Parathyroid adenoma (tissue), 2 donors: ENCODE results near the gene SHANK2.

Source experiments
- H2AFZ ChIP-seq: fragments of 300-600 bp; sonication (generic); one replicate; pipeline ENCODE4 v1.7.0; 2017; ENCODE audit warnings: antibody characterized with exemption, mild to moderate bottlenecking
- H3K27ac ChIP-seq: fragments of 300-600 bp; sonication (generic); one replicate; pipeline ENCODE4 v1.7.0; 2017
- H3K27me3 ChIP-seq: fragments of 300-600 bp; sonication (generic); one replicate; pipeline ENCODE4 v1.7.0; 2017; ENCODE audit warnings: low read length; ENCODE audit not compliant: control insufficient read depth, insufficient read depth
- H3K36me3 ChIP-seq: fragments of 300-600 bp; sonication (generic); one replicate; pipeline ENCODE4 v1.7.0; 2017; ENCODE audit warnings: low read length; ENCODE audit not compliant: control insufficient read depth, insufficient read depth
- H3K4me1 ChIP-seq: fragments of 300-600 bp; sonication (generic); one replicate; pipeline ENCODE4 v1.7.0; 2017; ENCODE audit warnings: control low read depth
- H3K4me2 ChIP-seq: fragments of 300-600 bp; sonication (generic); one replicate; pipeline ENCODE4 v1.7.0; 2017; ENCODE audit warnings: low read length
- H3K4me3 ChIP-seq: fragments of 300-600 bp; sonication (generic); one replicate; pipeline ENCODE4 v1.7.0; 2017; ENCODE audit warnings: low read depth, low read length
- H3K79me2 ChIP-seq: fragments of 300-600 bp; sonication (generic); one replicate; pipeline ENCODE4 v1.7.0; 2017; ENCODE audit warnings: control low read depth
- H3K9ac ChIP-seq: fragments of 300-600 bp; sonication (generic); one replicate; pipeline ENCODE4 v1.7.0; 2017; ENCODE audit warnings: mild to moderate bottlenecking
- H3K9me3 ChIP-seq: fragments of 300-600 bp; sonication (generic); one replicate; pipeline ENCODE4 v1.7.0; 2017; ENCODE audit warnings: low read length; ENCODE audit not compliant: control insufficient read depth
- CTCF ChIP-seq: fragments of 300-600 bp; sonication (generic); IDR thresholded peaks from one replicate; pipeline ENCODE4 v1.7.0; 2017; ENCODE audit warnings: antibody characterized with exemption, mild to moderate bottlenecking
- donor health status: primary hyperparathyroidism.

Gene SHANK2

GRCh38 chr11:71223671-71224660 is 28.4 kb downstream of the SHANK2 start:
- H3K27ac ChIP-seq, result no peak overlapping the region
- H3K4me3 ChIP-seq, result no peak overlapping the region
- no peak overlapping the region for H3K4me2 ChIP-seq
- H3K36me3 ChIP-seq, result no peaks in the 10 kb centered on the region
- TF ChIP-seq CTCF, result no peak
- no peaks in the 10 kb centered on the region for H3K27me3 ChIP-seq
- H3K9ac ChIP-seq, result no peak overlapping the region
- no peak overlapping the region for H2AFZ ChIP-seq
- no peaks in the 10 kb centered on the region for H3K9me3 ChIP-seq
- H3K4me1 ChIP-seq, result no peaks in the 10 kb centered on the region
- no peaks in the 10 kb centered on the region for H3K79me2 ChIP-seq

GRCh38 chr11:71223081-71223405 is 29.3 kb downstream of the SHANK2 start:
- no peak overlapping the region for H3K27ac ChIP-seq
- H3K9me3 ChIP-seq, result no peaks in the 10 kb centered on the region
- no peak overlapping the region for H3K9ac ChIP-seq
- H3K4me3 ChIP-seq, result no peak overlapping the region
- H3K4me1 ChIP-seq, result no peaks in the 10 kb centered on the region
- TF ChIP-seq CTCF, result no peak
- H3K27me3 ChIP-seq, result no peaks in the 10 kb centered on the region
- H3K4me2 ChIP-seq, result no peak overlapping the region
- no peak overlapping the region for H2AFZ ChIP-seq
- no peaks in the 10 kb centered on the region for H3K36me3 ChIP-seq
- no peaks in the 10 kb centered on the region for H3K79me2 ChIP-seq

GRCh38 chr11:71222318-71223080 is 29.9 kb downstream of the SHANK2 start:
- no peaks in the 10 kb centered on the region for H3K79me2 ChIP-seq
- no peak overlapping the region for H3K27ac ChIP-seq
- H2AFZ ChIP-seq, result no peak overlapping the region
- no peaks in the 10 kb centered on the region for H3K27me3 ChIP-seq
- TF ChIP-seq CTCF, result no peak
- H3K4me2 ChIP-seq, result no peak overlapping the region
- H3K9me3 ChIP-seq, result no peaks in the 10 kb centered on the region
- H3K4me1 ChIP-seq, result no peaks in the 10 kb centered on the region
- H3K9ac ChIP-seq, result no peak overlapping the region
- H3K36me3 ChIP-seq, result no peaks in the 10 kb centered on the region
- no peak overlapping the region for H3K4me3 ChIP-seq

- Histone ChIP-seq H3K4me2 (no peak overlapping the region), H3K4me1 (no peaks in the 10 kb centered on the region), H3K79me2 (no peaks in the 10 kb centered on the region), H2AFZ (no peak overlapping the region), H3K4me3 (no peak overlapping the region), H3K9me3 (no peaks in the 10 kb centered on the region), H3K9ac (no peak overlapping the region), H3K36me3 (no peaks in the 10 kb centered on the region), H3K27me3 (no peaks in the 10 kb centered on the region), H3K27ac (no peak overlapping the region)
- no peak for TF ChIP-seq CTCF
Measured at GRCh38 chr11:71221821-71222220, 30.6 kb downstream of the SHANK2 start.
